IPS DF 6.9 (cell line): ENCODE measurements around the gene ACTG2.
"Not testable (repeated sequence)": the region's sequence is repeated elsewhere in the genome, so short reads cannot be mapped to it uniquely, and the experiment has no call there.

Experiments used
- DNase-seq: peaks from one replicate; pipeline ENCODE4 v3.0.0-alpha.2; 2013; ENCODE audit warnings: low read depth, low spot score
- H3K27ac ChIP-seq: one replicate; pipeline ENCODE4 v1.5.1; 2013; ENCODE audit warnings: low read length, control low read depth
- H3K27me3 ChIP-seq: 2 replicates; pipeline ENCODE4 v1.6.1; 2013; ENCODE audit warnings: mild to moderate bottlenecking, low read length; ENCODE audit not compliant: control insufficient read depth, insufficient read depth
- H3K36me3 ChIP-seq: 2 replicates; pipeline ENCODE4 v1.6.1; 2013; ENCODE audit warnings: low read length; ENCODE audit not compliant: control insufficient read depth, insufficient read depth
- H3K4me1 ChIP-seq: 2 replicates; pipeline ENCODE4 v1.6.1; 2013; ENCODE audit warnings: low read length; ENCODE audit not compliant: control insufficient read depth, insufficient read depth
- H3K4me3 ChIP-seq: 2 replicates; pipeline ENCODE4 v1.5.1; 2013; ENCODE audit warnings: mild to moderate bottlenecking, low read length
- H3K9me3 ChIP-seq: 2 replicates; pipeline ENCODE4 v1.6.1; 2013; ENCODE audit warnings: low read length, inconsistent platforms; ENCODE audit not compliant: control insufficient read depth, insufficient read depth
- WGBS: extraction: QIAGEN DNeasy Blood & Tissue Kit; methylation state at CpG from one replicate; pipeline ENCODE4 v1.1.7; 2013; ENCODE audit warnings: mixed read lengths, missing lambda C conversion rate; ENCODE audit not compliant: insufficient read length, insufficient coverage; 5-methylcytosine and 5-hydroxymethylcytosine counted together

ACTG2 gene

DNA sequence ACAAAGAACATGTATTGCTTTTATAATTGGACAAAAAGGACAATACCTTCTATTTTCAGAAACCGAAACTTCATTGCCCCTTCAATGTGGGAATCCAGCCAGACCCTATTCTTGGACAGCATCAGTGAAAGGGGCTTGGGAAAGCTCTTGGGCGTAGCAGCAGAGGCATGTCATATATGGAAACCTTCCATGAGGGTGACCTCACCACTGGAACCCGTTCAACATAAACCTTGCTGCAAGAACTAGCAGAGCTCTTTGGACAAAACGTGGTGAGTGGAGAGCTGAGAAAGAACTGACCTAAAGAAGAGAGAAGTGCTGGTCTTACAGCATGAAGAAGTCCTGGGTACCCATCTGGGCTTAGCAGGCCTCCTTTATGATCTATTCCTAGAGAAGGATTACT lies 22.7 kb upstream of the ACTG2 start:
- DNase-seq, result no peak
- Histone ChIP-seq H3K36me3 (no peaks in the 10 kb centered on the region; the same call in 1 of the 2 replicates), H3K27ac (no peak overlapping the region), H3K27me3 (no peaks in the 10 kb centered on the region), H3K4me1 (no peaks in the 10 kb centered on the region), H3K9me3 (no peaks in the 10 kb centered on the region), H3K4me3 (no peak overlapping the region)
- WGBS, result no CpG with 5 or more reads among the region's 4 CpGs

DNA sequence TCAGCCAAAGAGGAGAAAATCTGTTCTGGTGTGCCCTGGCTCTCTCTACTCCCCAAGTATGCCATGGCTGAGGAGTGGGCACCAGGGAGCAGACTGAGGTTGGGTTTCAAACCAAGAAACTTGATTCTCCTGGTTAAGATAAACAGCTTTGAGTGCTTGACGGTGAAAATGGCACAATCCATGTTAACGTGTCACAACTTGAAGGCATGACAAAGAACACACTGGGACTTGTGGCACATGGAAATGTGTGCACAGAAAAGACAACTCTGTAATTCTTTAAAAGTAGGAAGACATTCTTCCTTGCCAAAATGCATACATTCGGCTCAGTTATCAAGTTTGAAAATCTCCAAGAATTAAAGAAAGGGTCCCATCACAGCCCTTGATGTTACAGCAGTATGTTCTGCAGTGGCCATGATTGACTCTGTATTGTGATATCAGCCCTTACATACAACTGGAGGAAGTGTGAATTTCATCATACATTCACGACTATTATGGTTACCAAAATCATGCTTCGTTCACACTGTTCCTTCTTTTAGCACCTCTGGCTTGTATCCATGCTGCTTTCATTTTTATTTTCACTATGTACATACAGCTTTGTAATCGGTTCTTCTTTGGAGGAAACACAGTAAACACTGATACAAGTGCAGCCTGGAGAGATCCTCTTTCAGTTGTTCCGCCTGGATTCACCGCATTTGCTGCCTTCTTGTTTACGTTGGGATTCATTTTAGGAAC lies 15.6 kb upstream of the ACTG2 start:
- H3K9me3 ChIP-seq, result no peaks in the 10 kb centered on the region
- H3K36me3 ChIP-seq, result no peaks in the 10 kb centered on the region
- H3K4me3 ChIP-seq, result no peak overlapping the region
- no CpG with 5 or more reads among the region's 9 CpGs for WGBS
- H3K27ac ChIP-seq, result no peak overlapping the region
- H3K4me1 ChIP-seq, result no peaks in the 10 kb centered on the region
- H3K27me3 ChIP-seq, result no peaks in the 10 kb centered on the region
- no peak for DNase-seq

DNA sequence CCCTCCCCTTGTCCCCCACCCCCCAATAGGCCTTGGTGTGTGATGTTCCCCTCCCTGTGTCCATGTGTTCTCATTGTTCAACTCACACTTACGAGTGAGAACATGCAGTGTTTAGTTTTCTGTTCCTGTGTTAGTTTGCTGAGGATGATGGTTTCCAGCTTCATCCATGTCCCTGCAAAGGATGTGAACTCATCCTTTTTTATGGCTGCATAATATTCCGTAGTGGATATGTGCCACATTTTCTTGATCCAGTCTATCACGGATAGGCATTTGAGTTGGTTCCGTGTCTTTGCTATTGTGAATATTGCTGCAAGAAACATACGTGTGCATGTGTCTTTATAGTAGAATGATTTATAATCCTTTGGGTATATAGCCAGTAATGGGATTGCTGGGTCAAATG lies 14.8 kb upstream of the ACTG2 start:
- not testable (repeated sequence) for H3K36me3 ChIP-seq, H3K27ac ChIP-seq, H3K4me3 ChIP-seq, DNase-seq, H3K9me3 ChIP-seq, H3K4me1 ChIP-seq, H3K27me3 ChIP-seq
- no CpG with 5 or more reads among the region's 5 CpGs for WGBS

DNA sequence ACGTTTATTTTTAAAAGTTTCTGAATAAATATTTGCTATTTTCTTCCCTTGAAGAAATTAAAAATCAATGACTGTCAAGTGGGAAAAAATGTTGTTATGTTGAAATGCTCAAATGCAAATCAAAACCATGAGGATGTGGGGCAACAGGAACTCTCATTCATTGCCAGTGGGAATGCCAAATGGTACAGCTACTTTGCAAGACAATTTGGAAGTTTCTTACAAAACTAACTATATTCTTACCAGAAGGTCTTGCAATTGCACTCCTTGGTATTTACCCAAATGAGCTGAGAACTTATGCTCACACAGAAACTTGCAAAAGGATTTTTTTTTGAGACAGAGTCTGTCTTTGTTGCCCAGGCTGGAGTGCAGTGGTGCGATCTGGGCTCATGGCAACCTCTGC lies 7.4 kb upstream of the ACTG2 start:
- Histone ChIP-seq H3K4me3 (no peak overlapping the region), H3K27ac (no peak overlapping the region), H3K27me3 (no peaks in the 10 kb centered on the region), H3K36me3 (no peaks in the 10 kb centered on the region), H3K9me3 (no peaks in the 10 kb centered on the region), H3K4me1 (no peaks in the 10 kb centered on the region; the same call in none of the 2 replicates)
- DNase-seq, result no peak
- WGBS, result no CpG with 5 or more reads among the region's 2 CpGs

DNA sequence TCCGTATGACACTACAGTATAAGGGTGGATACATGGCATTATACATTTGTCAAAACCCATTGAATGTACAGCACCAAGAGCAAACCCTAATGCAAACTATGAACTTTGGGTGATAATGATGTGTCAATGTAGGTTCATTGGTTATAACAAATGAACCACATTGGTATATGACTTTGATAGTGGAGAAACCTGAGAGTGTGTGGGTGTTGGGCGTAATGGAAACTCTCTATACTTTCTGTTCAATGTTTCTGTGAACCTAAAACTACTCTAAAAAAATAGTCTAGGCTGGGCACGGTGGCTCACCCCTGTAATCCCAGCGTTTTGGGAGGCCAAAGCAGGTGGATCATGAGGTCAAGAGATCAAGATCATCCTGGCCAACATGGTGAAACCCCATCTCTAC lies 6.5 kb upstream of the ACTG2 start:
- H3K4me3 ChIP-seq, result no peak overlapping the region
- H3K9me3 ChIP-seq, result no peaks in the 10 kb centered on the region
- no peak overlapping the region for H3K27ac ChIP-seq
- DNase-seq, result no peak
- WGBS, result no CpG with 5 or more reads among the region's 4 CpGs
- H3K27me3 ChIP-seq, result no peaks in the 10 kb centered on the region
- H3K4me1 ChIP-seq, result no peaks in the 10 kb centered on the region; the same call in none of the 2 replicates
- no peaks in the 10 kb centered on the region; the same call in 1 of the 2 replicates for H3K36me3 ChIP-seq

DNA sequence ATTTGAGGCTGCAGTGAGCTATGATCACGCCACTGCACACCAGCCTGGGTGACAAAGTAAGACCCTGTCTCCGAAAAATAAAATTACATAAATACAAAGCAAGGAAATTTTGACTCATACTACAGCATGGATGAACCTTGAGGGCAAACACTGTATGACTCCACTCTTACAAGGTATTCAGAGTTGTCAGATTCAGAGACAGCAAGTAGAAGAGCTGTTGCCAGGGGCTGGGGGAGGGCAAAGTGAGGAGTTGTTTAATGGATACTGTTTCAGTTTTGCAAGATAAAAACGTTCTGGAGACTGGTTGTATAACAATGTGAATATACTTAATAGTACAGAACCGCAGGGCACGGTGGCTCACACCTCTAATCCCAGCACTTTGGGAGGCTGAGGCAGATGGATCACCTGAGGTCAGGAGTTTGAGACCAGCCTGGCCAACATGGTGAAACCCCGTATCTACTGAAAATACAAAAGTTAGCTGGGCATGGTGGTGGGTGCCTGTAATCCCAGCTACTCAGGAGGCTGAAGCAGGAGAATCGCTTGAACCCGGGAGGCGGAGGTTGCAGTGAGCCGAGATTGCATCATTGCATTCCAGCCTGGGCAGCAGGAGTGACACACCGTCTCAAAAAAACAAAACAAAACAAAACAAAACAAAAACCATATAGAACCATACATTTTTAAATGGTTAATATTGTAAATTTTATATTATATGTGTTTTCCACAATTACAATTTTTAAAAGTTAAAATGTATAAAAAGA lies 5.0 kb upstream of the ACTG2 start:
- not testable (repeated sequence) for H3K4me1 ChIP-seq, DNase-seq, H3K27me3 ChIP-seq, H3K27ac ChIP-seq, H3K4me3 ChIP-seq, H3K9me3 ChIP-seq, H3K36me3 ChIP-seq
- no CpG with 5 or more reads among the region's 11 CpGs for WGBS

DNA sequence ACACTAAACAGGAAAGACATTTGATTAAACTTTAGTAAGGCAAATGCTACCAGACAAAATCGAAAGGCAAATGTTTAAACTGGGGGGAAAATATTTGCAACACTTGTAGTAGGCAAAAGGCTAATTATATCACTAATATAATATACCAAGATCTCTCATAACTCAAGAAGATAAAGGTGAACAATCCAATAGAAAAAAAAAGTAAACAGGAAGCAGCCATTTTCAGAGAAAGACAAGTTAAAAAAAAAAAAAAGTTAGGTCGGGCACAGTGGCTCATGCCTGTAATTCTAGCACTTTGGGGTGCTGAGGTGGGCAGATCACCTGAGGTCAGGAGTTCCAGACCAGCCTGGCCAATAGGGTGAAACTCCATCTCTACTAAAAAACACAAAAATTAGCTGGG lies 4.4 kb upstream of the ACTG2 start:
- no peak overlapping the region for H3K4me3 ChIP-seq
- no peaks in the 10 kb centered on the region; the same call in none of the 2 replicates for H3K4me1 ChIP-seq
- no peak overlapping the region for H3K27ac ChIP-seq
- no peaks in the 10 kb centered on the region; the same call in 1 of the 2 replicates for H3K36me3 ChIP-seq
- H3K9me3 ChIP-seq, result no peaks in the 10 kb centered on the region
- WGBS, result no CpG with 5 or more reads among the region's 2 CpGs
- no peaks in the 10 kb centered on the region for H3K27me3 ChIP-seq
- DNase-seq, result no peak

DNA sequence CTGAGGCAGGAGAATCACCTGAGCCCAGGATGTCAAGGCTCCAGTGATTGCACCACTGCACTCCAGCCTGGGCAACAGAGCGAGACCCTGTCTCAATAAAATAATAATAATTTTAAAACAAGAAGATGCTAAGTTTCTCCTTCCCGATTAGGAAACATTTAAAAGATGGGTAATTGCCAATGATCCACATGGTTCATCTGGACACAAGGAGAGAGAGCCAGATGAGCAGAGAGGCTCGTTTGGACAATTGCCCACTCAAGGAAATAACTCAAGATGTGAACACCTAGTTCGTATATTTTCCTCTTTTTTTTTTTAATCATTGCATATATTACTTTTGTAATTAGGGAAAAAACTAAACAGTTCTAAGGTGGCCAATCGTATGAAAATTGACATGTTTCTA lies 3.6 kb upstream of the ACTG2 start:
- Histone ChIP-seq H3K36me3 (no peaks in the 10 kb centered on the region; the same call in 1 of the 2 replicates), H3K27me3 (no peaks in the 10 kb centered on the region), H3K4me1 (no peaks in the 10 kb centered on the region; the same call in none of the 2 replicates), H3K9me3 (no peaks in the 10 kb centered on the region), H3K4me3 (no peak overlapping the region), H3K27ac (no peak overlapping the region)
- no peak for DNase-seq
- no CpG with 5 or more reads among the region's 5 CpGs for WGBS

DNA sequence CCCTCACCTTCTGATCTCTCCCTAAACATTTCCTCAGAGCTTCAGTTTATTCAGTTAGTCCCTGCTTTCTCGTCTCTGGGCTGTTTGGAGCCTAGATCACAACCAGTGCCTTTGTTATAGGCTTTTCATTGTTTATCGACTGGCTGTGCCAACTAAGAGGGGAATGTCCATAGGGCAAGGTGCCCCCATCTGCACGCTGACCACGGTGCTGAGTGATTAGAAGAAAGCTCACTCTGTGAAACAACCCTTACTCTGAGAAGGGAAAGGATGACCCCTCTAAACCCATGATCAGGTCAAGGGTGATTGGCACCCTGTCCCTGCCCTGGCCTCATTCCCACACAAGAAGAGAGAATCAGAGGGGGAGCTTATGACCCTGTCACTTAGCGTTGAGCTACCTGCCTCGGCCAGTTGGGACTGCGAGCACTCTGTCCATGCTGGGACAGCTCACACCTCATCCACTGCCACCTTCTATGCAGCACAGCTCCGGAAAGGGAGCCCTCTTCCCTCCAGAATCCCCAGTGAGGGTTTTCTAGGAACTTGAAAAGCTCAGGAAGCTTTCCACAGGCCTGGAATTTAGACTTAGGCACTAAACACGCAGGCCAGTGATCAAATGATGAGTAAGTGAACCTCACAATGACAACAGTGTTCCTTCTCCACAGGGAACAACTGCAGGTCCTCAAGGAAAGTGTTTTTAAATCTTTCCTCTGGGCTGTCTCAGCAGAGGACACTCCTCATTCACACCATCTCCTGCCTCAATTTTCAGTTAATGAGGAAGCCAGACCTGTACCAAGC lies 2.3 kb upstream of the ACTG2 start:
- Histone ChIP-seq H3K27me3 (no peaks in the 10 kb centered on the region), H3K36me3 (no peaks in the 10 kb centered on the region; the same call in 1 of the 2 replicates), H3K4me3 (no peak overlapping the region), H3K9me3 (no peaks in the 10 kb centered on the region), H3K27ac (no peak overlapping the region), H3K4me1 (no peaks in the 10 kb centered on the region; the same call in none of the 2 replicates)
- no CpG with 5 or more reads among the region's 9 CpGs for WGBS
- DNase-seq, result no peak

DNA sequence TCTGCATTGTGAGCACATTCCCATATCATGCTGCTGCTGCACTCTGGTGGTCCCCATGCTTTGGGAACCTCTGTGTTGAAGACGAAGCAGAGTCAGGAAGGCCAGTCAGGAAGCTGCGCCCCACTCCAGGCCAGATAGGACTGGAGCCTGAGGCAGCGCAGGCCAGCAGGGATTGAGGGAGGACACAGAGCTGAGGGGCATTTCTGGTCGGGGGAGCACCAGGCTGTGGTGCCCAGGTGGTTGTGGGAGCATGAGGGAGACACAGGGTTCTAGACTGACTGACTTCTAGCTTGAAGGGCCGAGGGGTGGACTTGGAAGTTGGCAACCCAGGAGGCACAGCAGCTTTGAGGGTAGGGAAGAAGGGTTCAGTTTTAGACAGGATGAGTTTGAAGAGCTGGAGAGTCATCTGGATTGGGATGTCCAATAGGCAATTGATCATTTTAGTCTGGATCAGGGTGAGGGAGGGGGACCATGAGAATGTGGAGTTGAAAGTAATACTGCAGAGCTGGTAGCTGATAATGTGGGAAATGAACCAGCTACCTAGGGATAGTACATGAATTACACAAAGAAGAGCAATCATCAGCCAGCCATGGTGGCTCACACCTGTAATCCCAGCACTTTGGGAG lies 1.4 kb upstream of the ACTG2 start:
- no peak overlapping the region for H3K4me3 ChIP-seq
- H3K4me1 ChIP-seq, result no peaks in the 10 kb centered on the region; the same call in none of the 2 replicates
- WGBS, result no CpG with 5 or more reads among the region's 5 CpGs
- H3K27ac ChIP-seq, result no peak overlapping the region
- no peaks in the 10 kb centered on the region for H3K27me3 ChIP-seq
- no peaks in the 10 kb centered on the region; the same call in 1 of the 2 replicates for H3K36me3 ChIP-seq
- DNase-seq, result no peak
- no peaks in the 10 kb centered on the region for H3K9me3 ChIP-seq
